ENCODE results near the gene CNN2.

CNN2 gene

DNA sequence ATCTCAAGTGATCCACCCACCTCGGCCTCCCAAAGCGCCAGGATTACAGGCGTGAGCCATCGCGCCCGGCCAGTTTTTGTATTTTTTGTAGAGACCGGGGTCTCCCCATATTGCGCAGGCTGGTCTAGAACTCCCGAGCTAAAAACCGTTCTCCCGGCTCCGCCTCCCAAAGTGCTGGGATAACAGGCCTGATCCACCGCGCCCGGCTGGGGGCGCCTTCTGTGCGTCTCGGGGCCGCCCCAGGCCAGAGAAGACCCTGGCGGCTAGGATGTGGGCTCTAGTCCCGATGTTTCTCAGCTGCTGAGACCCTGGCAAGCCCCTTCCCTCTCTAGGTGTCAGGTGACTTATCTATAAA, 44.1 kb downstream of the CNN2 start:
- Histone ChIP-seq H3K9me3 (ENCODE audit: insufficient read depth, low read length, severe bottlenecking) (no peaks in the 10 kb centered on the region), H3K27me3 (ENCODE audit: insufficient read depth, low read length, poor library complexity) (no peaks in the 10 kb centered on the region), H2AFZ (ENCODE audit: low read depth, low read length) (no peak overlapping the region), H3K79me2 (ENCODE audit: insufficient read depth, low read length) (peaks cover 51% of the 10 kb centered on the region), H3K4me3 (ENCODE audit: low read depth in 1 of 2, low read length in 2 of 2) (no peak overlapping the region), H3K9ac (ENCODE audit: low read depth, low read length) (no peak overlapping the region), H4K20me1 (ENCODE audit: insufficient read depth, low read length) (peaks cover 33% of the 10 kb centered on the region), H3K36me3 (ENCODE audit: insufficient read depth, low read length) (peaks cover 49% of the 10 kb centered on the region), H3K4me2 (ENCODE audit: insufficient read depth, low read length) (no peak overlapping the region), H3K27ac (ENCODE audit: low read length) (no peak overlapping the region), H3K4me1 (ENCODE audit: insufficient read depth, low read length) (peaks cover 52% of the 10 kb centered on the region)
- TF ChIP-seq, protein P1, sequence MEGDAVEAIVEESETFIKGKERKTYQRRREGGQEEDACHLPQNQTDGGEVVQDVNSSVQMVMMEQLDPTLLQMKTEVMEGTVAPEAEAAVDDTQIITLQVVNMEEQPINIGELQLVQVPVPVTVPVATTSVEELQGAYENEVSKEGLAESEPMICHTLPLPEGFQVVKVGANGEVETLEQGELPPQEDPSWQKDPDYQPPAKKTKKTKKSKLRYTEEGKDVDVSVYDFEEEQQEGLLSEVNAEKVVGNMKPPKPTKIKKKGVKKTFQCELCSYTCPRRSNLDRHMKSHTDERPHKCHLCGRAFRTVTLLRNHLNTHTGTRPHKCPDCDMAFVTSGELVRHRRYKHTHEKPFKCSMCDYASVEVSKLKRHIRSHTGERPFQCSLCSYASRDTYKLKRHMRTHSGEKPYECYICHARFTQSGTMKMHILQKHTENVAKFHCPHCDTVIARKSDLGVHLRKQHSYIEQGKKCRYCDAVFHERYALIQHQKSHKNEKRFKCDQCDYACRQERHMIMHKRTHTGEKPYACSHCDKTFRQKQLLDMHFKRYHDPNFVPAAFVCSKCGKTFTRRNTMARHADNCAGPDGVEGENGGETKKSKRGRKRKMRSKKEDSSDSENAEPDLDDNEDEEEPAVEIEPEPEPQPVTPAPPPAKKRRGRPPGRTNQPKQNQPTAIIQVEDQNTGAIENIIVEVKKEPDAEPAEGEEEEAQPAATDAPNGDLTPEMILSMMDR (IDR thresholded peaks at IDR 0.05; ENCODE audit: borderline replicate concordance, extremely low read depth, low read length, poor library complexity, severe bottlenecking) = no peak
- TF ChIP-seq EZH2 (IDR thresholded peaks at IDR 0.05; ENCODE audit: borderline replicate concordance, low read depth, low read length, severe bottlenecking) = no peak
- DNase-seq = no peak
- no peak for ATAC-seq (ENCODE audit: insufficient read depth, low read depth)

DNA sequence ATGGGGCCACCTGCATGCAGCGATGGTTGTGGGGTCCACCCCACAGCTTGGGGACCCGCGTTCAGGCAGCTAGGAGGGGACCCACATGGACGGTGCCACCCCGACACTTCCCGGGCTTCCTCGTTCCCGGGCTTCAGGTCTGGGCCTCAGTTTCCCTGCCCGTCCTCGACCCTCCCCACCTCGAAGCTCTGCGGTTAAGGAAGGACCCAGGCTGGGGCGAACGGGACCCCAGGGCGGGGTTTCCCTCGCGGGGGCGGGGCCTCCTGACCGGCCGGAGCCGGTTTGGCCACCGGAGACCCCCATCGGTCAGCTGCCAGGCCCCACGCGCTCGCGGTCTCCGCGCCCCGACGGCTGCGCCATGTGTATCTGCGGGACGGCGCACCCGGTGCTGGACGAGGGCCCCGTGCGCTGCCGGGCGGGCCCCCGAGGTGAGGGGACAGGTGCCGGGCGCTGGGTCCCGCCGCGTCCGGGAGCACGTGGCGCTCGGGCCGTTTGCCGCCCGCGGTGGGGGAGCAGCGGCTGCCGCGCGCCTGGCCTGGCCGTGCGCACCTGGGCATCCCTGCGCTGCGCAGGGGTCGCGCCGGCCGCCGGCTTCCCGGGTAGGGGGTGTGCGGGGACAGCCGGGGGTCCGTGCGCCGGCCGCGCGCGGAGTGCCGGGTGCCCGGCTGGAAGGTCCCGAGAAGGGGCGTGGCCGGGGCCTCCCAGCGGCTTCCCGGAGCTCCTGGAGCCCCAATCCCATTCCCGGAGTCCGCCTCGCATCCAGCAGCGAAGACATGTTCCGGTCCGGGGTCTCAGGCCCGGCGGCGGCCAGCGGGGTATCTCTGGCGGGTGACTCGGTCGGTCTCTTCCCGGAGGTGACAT, 44.8 kb downstream of the CNN2 start:
- Histone ChIP-seq H3K4me3 (ENCODE audit: low read depth in 1 of 2, low read length in 2 of 2) (no peak overlapping the region), H3K9ac (ENCODE audit: low read depth, low read length) (no peak overlapping the region), H3K36me3 (ENCODE audit: insufficient read depth, low read length) (peaks cover 55% of the 10 kb centered on the region), H3K9me3 (ENCODE audit: insufficient read depth, low read length, severe bottlenecking) (no peaks in the 10 kb centered on the region), H4K20me1 (ENCODE audit: insufficient read depth, low read length) (peaks cover 38% of the 10 kb centered on the region), H3K27ac (ENCODE audit: low read length) (no peak overlapping the region), H3K4me2 (ENCODE audit: insufficient read depth, low read length) (no peak overlapping the region), H3K27me3 (ENCODE audit: insufficient read depth, low read length, poor library complexity) (no peaks in the 10 kb centered on the region), H3K4me1 (ENCODE audit: insufficient read depth, low read length) (peaks cover 52% of the 10 kb centered on the region), H3K79me2 (ENCODE audit: insufficient read depth, low read length) (peaks cover 54% of the 10 kb centered on the region), H2AFZ (ENCODE audit: low read depth, low read length) (no peak overlapping the region)
- TF ChIP-seq, protein P1 (IDR thresholded peaks at IDR 0.05; ENCODE audit: borderline replicate concordance, extremely low read depth, low read length, poor library complexity, severe bottlenecking) = no peak
- no peak for TF ChIP-seq EZH2 (IDR thresholded peaks at IDR 0.05; ENCODE audit: borderline replicate concordance, low read depth, low read length, severe bottlenecking)
- ATAC-seq (ENCODE audit: insufficient read depth, low read depth) (no peak), DNase-seq (no peak)

DNA sequence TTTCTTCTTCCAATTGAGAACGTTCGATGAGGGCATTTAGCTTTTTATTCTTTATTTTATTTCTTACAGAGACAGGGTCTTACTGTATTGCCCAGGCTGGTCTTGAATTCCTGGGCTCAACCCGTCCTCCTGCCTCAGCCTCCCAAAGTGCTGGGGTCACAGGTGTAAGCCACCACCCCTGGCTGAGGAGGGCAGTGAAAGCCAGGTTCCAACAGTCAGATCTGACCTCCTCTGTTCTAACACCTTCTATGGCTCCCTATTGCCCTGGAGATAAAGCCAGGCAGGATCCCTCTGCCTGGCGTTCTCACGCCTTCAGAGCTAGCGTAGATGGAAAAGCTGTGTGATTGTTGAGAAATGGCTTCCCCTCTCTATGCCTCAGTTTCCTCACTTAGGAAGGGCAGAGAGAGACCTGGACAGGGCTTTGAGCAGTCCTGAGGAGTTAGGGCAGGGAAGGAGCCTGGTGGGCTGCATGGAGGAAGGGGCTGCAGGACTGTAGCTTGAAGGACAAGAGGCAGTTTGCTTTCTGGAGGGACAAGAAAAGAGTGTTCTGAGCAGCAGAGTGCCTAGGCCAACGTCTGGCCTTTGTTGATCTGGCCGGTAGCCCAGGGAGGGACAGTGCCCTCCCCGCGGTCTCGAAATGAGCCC, 46.1 kb downstream of the CNN2 start:
- H4K20me1 ChIP-seq (ENCODE audit: insufficient read depth, low read length) = peaks cover 40% of the 10 kb centered on the region
- H3K4me3 ChIP-seq (ENCODE audit: low read depth in 1 of 2, low read length in 2 of 2) = no peak overlapping the region
- no peak for DNase-seq
- no peak overlapping the region for H3K9ac ChIP-seq (ENCODE audit: low read depth, low read length)
- H3K9me3 ChIP-seq (ENCODE audit: insufficient read depth, low read length, severe bottlenecking) = no peaks in the 10 kb centered on the region
- no peak overlapping the region for H2AFZ ChIP-seq (ENCODE audit: low read depth, low read length)
- TF ChIP-seq, protein P1 (IDR thresholded peaks at IDR 0.05; ENCODE audit: borderline replicate concordance, extremely low read depth, low read length, poor library complexity, severe bottlenecking) = no peak
- TF ChIP-seq EZH2 (IDR thresholded peaks at IDR 0.05; ENCODE audit: borderline replicate concordance, low read depth, low read length, severe bottlenecking) = no peak
- H3K4me2 ChIP-seq (ENCODE audit: insufficient read depth, low read length) = no peak overlapping the region
- peaks cover 58% of the 10 kb centered on the region for H3K4me1 ChIP-seq (ENCODE audit: insufficient read depth, low read length)
- H3K36me3 ChIP-seq (ENCODE audit: insufficient read depth, low read length) = peaks cover 57% of the 10 kb centered on the region
- no peak for ATAC-seq (ENCODE audit: insufficient read depth, low read depth)
- no peaks in the 10 kb centered on the region for H3K27me3 ChIP-seq (ENCODE audit: insufficient read depth, low read length, poor library complexity)
- H3K27ac ChIP-seq (ENCODE audit: low read length) = no peak overlapping the region
- H3K79me2 ChIP-seq (ENCODE audit: insufficient read depth, low read length) = peaks cover 42% of the 10 kb centered on the region

All from DND-41 (cell line).